ENCODE results near the gene WDFY4.

Gene WDFY4

DNA sequence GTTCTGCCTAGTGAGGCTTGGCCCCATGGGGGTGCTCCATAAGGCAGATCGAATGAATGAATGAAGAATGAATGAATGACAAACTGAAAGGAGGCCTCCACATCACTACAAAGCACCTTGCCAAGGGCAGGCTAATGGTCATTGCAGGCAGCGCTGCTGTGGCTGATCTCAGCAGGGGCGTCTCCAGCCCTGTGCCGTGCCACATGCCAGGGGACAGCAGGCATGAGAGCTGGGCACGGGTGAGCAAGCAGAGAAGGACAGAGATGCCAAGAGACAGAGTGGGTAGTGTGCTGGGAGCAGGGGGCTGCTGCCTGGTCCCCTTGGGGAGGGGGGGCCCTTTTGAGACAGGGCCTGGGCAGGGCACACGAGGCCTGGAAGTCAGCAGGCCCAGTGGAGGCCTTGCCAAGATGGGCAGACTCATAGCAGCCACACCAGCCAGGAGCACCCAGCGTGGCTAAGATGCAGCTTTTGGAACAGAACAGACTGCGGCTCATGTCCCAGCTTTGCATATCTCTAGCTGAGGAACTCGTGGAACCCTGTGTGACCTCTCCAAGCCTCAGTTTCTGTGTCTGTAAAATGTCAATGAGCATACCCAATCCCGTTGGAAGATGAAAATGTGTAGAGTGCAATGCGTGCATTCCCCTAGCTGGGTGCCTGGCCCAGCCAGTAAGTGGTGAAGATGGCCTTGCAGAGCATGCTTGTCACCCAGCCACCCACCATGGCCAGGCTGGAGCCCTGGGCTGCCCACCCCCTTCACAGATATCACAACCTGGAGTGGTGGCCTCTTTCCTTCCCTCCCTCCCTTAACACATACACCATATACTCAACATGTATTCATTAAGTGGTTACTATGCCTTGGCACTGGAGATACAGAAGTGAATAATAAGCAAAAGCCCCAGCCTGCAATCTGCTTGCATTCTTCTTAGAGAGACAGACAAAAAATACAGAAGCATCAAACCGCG, 316.0 kb downstream of the WDFY4 start:
- no peak for FAIRE-seq

- no peak for FAIRE-seq
Measured at GRCh38 chr10:49001402-49001801, 316.7 kb downstream of the WDFY4 start.

GRCh38 chr10:49001870-49002672, 317.4 kb downstream of the WDFY4 start:
- no peak for FAIRE-seq

DNA sequence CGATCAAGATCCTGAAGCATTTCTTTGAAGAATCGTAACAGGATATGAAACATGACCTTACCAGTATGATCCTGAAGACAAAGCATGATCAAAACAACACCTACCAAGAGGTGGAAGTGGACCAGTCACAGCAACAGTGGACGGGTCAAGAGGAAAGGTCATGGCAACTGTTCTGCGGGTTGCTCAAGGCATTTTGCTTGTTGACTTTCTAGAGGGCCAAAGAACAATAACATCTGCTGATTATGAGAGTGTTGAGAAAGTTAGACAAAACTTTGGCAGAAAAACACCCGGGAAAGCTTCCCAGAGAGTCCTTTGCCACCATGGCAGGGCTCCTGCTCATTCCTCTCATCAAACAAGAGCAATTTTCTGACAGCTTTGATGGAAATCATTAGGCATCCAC, 320.6 kb downstream of the WDFY4 start:
- FAIRE-seq, result no peak

GRCh38 chr10:49007129-49007528, 322.5 kb downstream of the WDFY4 start:
- FAIRE-seq, result no peak

DNA sequence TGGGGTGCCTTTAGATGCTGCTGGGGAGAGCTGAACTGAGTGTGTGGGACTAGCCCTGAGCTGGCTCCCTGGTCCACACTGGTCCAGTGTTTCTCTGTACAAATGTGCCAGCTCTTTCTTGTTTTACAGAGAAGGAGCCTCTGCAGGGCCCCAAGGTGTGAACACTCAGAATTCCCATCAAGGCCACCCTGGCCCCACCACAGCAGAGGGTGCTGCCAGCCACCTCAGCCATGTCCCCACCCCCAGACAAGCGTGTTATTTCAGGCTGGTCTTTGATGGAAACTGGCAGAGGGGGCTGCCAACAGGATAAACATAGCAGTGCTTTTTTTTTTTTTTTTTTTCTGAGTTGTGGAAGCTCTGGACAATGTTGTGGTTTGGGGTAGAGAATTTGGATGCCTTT, 323.4 kb downstream of the WDFY4 start:
- no peak for FAIRE-seq

DNA sequence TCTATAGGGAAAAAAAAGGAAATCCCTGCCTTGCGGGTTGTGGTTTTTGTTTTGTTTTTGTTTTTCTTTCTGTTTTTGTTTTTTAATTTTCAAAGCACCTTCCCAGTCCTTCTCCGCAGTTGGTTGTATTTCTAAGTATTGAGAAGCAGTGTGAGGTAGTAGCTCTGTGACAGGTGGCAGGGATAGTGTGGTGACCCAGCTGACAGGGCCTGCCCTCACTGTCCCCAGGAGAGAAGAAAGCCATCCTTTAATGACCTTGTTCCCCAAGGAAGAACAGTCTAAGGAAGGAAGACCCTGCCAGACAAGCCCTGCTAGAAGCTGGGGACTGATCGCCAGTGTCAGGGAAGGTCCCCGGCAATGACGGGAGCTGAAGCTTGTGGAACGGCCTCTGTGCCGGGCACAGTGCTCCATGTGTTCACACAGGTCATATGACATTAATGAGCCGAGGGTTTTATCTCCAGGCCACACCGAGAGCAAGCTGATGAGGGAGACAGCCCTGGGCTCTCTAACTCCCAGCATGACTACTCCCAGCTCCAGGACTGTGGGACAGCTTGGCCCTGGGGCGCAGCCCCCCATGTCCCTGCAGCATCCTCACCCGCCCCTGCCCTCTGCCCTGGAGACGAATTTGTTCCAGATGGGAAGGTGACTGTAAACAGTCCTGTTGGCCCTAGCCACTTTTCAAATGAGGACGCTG, 324.0 kb downstream of the WDFY4 start:
- FAIRE-seq, result no peak

DNA sequence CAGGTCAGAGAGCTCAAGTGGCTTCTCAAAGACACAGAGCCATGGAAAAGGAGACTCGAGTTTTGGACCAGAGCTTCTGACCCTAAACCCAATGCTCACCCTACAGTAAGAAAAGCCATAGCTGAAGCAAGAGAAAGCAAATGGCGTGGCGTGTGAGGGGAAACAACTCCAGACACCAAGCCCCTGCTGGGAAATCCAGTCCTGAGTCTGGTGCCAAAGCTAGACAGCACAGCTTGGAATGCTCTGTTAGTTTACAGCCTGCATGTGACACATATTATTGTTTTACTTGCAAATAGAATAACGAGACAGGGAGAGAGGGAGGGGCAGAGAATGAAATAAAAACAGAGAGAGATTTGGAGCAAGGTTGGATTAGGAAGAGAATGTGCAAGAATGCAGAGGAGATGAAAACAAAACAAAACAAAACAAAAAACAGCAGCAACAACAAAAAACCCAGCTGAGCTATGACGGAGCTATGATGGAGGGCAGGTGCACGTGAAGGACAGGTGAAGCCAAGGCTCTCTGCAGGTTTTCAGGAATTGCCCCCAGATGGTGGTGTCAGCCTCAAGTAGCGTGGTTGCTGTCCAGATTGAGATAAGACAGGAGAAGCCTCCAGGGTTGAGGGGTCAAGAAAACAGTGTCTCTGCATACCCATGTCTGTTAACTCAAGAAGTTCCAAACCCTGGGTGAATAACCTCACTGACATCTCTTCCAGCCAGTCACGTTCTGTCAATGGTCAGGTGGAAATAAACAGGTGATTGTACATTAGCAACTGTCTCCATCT, 324.7 kb downstream of the WDFY4 start:
- FAIRE-seq, result no peak

DNA sequence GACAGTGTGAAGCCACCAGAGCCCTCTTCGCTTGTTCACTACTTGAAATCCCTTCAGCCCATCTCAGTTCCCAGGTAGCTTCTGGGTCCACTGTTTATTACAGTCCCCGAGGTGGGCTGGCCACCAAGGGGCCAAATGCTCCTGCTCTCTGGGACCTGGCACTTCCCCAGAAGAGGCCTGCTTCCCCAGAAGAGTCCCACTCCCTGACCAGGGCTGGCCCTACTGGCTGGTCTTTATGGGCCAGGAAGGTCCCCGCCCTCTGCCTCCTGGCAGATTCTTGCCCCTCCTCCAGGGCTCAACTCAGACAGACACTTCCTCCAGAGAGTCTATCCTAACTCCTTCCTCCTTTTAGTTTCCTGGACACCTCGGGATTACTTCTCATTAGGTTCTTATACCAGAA, 325.6 kb downstream of the WDFY4 start:
- FAIRE-seq, result no peak

DNA sequence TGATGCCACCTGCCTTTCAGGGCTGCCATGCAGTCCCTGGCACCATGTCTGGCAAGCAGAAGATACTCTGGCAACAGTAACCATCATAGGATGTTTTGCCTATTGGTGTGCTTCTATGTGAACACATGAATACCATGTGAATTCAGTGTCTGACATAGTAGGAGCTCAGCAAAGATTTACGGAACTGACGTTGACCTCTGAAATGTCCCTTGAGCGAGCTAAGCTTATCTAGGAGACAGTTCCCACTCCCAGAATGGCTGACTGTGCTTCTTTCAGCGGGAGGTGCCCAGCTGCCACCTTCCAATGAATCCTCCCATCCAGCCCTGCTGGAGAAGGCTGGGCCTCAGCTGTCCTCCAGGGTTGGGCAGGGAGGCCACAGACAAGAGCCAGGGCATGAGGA, 326.2 kb downstream of the WDFY4 start:
- FAIRE-seq, result no peak

GRCh38 chr10:49011756-49012155, 327.1 kb downstream of the WDFY4 start:
- FAIRE-seq, result no peak

DNA sequence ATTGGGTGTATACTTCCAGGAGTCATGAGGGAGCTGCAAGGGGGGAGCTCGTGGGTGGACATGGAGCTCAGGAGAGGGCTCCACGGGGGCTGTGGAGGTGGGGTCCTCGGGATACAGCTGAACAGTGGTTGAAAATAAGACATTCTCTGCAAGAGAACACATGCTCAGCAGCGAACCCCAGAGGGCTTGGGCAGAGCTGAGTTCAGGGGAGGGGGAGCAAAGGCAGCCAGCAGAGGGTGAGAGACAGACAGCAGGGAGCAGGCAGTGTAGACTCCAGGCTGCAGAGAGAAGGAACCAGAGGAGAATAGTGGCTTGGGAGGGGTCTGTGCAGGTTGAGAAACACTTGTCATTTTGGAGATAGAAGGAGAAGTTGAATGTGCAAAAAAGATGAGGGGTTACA, 327.9 kb downstream of the WDFY4 start:
- no peak for FAIRE-seq

DNA sequence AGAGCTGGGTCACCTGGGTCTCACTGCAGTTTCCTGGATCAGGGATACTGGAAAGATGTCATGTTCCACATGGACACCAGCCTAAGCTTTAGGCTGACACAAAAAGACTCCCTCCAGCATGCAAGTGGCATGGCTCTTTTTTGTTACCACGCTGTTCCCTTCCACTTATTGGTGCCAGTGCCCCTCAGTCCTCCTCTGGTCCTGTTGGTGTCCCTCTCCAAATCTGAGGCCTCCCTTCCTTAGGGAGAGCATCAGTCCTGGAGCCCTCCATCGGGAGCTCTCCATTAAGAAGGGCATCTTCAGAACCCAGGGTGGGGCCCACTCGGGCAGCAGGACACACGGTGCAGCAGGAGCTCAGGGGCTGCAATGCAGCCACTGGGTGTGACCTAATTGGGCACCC, 331.0 kb downstream of the WDFY4 start:
- no peak for FAIRE-seq

- FAIRE-seq, result no peak
Measured at GRCh38 chr10:49021685-49022084, 337.0 kb downstream of the WDFY4 start.

- no peak for FAIRE-seq
Measured at GRCh38 chr10:49023071-49023470, 338.4 kb downstream of the WDFY4 start.

DNA sequence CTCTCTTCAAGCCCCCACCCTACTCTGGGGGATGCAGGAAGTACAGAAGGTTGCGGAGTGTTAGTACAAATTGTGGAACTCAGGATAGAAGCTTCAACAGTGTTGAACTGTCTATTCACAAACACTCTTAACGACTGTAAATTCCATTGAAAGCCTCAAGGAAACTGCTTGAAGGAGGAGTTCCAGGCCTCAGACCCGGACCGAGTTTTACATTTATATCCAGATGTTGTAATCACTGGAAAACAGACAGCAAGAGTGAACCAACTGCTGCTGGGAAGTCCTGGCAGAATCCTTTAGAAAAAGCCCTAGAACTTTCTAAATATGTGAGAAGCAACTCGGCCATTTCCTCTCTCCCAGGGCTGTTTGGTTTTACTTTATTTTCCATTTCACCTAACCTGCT, 339.1 kb downstream of the WDFY4 start:
- FAIRE-seq, result no peak

- FAIRE-seq, result no peak
Measured at GRCh38 chr10:49024484-49024883, 339.8 kb downstream of the WDFY4 start.

- no peak for FAIRE-seq
Measured at GRCh38 chr10:49025347-49025983, 340.8 kb downstream of the WDFY4 start.

GRCh38 chr10:49028639-49029038, 344.0 kb downstream of the WDFY4 start:
- no peak for FAIRE-seq

DNA sequence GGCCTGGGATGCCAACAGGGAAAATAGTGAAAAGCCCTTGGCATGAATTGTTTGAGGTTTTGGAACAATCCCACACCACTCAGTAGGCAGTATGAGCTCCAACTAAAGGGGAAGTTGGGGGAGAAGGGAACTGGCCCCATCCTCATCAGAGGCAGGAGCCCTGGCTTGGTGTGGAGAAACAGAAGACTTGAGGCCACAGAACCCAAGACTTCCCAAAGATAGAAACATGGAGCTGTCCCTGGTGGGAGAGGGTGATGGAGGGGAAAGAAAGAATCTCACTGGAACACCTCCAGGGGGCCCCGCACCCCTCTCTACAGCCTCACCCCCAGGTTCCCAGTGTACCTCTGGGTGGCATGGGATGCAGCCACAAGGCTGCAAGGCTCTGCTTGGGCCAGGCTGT, 345.0 kb downstream of the WDFY4 start:
- FAIRE-seq, result no peak
